RPMI8226 (cell line): ENCODE results near the gene CD52.
A peak's percentile ranks its signal among the peaks of the same experiment; 100 is the strongest.

ENCODE experiments used
- DNase-seq: peaks from one replicate; pipeline ENCODE4 v3.0.0-alpha.2; 2015

The CD52 gene, protein sequence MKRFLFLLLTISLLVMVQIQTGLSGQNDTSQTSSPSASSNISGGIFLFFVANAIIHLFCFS

DNA sequence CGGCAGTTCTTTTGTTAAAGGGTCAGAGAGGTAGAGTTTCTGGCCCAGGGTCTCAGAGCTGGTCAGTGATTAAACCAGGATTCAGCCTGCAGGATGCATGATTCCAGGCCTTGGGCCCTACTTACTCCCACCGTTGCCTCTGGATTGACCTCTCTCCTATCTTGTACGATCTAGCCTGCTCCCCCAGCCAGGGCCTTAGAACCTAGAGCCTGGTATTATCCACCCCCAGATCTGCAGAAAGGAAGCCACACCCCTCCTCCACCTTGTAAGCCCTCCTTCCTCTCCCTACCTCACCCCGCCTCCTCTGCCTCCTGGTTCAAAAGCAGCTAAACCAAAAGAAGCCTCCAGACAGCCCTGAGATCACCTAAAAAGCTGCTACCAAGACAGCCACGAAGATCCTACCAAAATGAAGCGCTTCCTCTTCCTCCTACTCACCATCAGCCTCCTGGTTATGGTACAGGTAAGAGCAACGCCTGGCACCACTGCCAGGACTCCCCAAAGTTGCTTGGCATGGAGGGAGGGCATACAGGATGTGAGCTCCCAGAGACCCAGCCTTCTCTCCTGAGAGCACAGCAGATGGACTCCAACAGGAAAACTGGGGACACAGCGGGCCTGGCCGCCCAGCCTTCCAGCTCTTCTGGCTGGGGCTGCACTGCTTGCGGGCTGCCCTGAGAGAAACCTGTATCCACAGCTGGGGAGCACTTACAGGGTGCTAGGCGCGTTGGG, at the start of gene CD52:
TSS of gene CD52 (plus strand) at position 347 of the 726 bp plus-strand sequence. CDS start at position 407, 60 bp downstream.
- DNase-seq = no peak

DNA sequence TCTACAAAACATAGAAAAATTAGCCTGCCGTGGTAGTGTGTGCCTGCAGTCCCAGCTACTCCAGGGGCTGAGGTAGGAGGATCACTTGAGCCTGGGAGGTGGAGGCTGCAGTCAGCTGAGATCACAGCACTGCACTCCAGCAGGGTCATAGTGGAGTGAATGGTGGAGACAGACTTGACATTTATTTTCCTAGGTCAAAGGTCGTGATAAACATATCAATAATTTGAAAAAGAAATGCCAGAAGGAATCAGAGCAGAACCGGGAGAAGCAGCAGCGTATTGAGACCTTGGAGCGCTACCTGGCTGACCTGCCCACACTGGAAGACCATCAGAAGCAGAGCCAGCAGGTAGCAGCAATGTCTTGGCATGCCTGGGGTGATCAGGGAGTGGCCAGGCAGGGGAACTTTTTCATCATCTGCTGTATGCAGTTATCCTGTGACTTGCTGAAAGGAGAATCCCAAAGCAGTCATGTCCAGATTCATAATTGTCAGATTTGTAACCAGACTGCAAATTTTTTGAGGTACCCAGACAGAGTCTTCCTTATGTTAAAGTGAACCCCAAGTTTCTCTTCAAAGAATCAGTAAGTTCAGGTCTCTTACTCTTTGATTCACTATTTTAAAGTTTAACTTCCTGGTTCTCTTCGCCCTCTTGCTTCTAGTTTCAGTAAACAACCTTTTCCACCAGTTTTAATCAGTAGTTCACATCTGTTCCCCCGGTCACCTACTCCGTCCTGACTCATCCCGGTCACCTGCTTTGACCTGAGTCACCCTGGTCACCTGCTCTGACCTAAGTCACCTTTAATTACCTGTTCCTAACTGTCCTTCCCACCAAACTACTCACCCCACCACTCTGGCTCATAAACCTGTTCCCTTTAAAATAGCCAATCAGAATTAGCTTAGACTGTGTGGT, 49.2 kb upstream of the CD52 start:
- no peak for DNase-seq

DNA sequence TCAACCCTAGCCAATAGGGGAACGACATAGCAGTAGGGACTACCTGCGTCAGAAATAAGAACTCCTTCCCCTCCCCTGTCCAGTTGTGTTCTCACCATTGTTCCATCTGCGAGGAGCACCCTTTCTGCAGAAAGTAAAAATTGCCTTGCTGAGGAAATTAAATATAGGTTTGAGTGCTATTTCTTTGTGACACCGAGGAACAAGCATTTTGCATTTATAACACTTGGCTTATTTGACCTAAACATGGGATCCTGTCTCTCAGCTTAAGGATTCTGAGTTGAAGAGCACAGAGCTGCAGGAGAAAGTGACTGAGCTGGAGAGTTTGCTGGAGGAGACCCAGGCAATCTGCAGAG, 48.6 kb upstream of the CD52 start:
- no peak for DNase-seq

DNA sequence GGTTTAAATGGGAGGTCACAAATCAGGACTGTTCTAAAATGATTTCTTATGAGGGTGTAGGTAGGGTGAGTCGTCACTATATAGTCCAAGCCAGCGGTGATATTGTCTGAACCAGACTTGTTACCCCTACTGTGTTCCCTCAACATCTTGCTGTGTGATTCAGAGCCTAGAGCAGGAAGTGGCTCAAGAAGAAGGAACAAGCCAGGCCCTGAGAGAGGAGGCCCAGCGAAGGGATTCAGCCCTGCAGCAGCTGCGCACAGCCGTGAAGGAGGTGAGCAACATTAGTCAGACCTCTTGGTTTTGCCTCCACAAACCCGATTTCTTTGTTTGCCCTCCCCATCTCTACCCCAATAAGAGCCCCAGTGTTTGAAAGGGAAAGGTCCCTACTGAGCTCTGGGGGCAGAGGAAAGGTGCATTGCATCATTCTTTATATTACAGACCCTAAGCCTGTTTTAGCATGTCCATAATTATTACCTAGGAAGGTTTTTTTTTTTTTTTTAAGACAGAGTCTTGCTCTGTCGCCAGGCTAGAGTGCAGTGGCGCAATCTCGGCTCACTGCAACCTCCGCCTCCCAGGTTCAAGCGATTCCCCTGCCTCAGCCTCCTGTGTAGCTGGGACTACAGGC, 42.8 kb upstream of the CD52 start:
- DNase-seq = no peak

DNA sequence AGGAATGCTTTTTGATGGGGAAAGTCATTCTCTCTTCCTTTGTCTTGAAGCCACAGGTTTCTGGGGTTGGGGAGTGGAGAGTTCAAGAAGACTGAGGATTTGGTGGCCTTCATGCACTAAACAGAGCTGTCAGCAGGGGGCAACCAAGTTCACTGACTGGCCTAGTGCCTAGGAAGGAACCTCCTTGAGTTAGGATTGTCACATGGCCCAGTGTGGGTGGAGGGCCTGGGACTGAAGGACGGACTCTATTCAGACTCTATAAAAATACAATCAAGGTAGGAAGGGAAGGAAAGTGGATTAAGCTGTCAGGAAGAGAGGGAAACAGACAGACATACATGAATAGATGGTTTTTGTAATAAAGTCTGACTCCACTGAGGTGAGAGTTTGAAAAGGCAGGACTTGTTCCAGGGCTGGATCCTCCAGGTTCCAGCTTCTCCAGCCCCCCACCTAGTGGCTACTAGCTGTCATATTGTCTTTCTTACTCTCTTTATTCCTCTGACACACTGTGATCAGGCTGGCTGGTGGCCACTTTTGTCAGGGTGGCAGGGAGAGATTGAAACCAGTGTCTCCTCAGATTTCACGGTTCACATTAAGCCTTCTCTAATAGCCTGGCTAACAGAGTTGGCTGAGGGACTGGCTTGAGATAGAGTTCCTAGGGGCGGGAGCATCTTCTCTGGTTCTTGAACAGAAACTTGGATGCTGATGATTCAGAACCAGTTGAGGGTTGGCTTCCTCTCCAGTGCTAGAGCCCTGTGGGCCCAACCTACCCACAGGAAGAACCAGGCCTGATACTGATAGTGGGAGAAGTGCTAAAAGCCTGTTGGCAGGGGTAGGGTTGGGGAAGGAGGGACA, 42.0 kb upstream of the CD52 start:
- DNase-seq = peak; percentile 81

DNA sequence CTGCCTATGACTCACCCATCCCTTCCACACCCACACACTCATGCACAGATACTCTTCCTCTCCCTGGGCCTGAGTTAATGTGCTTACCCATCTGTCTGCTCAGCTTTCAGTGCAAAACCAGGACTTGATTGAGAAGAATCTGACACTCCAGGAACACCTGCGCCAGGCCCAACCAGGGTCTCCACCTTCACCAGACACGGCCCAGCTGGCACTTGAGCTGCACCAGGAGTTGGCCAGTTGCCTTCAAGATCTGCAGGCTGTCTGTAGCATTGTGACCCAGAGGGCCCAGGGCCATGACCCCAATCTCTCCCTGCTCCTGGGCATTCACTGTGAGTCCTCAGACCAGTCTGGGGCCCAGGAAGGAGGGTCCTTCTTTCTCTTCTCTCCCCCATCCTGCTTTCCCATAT, 41.3 kb upstream of the CD52 start:
- no peak for DNase-seq

DNA sequence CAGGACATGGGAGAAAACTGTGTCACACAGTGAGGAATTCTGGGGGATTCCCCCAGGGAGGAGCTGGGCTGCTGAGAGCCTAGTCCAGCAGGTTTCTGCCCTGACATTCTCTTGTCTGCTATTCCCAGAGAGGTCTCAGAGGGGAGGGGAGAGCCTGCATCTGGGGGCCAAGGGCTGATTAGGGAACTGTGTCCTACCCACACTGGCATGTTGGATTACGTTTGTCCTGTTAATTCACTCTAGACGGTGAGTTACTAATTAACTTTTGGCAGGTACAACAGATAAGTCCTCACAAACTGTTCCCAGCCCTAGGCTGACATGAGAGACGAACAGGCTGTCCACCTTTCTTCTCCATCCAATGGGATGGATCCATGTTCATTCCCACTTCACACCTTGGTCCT, 40.5 kb upstream of the CD52 start:
- no peak for DNase-seq

DNA sequence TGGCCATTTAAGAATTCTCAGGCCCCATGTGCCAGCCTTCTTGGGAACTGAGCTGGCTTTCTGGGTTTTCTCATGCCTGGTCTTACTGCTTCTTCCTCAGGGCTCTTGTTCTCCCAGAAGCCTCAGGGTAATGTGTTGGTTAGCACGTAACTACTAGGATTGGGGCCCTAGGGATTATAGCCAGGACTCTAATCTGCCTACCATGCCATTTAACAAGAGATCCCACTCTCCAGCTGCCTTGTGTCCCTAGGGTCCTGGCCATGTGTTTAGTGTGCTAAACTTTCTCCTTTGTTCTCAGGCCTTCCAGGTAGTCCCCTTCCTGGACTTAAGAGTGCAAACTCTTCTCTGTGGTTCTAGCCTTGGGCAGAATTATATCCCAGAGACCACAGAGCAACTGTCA, 40.0 kb upstream of the CD52 start:
- DNase-seq = no peak

DNA sequence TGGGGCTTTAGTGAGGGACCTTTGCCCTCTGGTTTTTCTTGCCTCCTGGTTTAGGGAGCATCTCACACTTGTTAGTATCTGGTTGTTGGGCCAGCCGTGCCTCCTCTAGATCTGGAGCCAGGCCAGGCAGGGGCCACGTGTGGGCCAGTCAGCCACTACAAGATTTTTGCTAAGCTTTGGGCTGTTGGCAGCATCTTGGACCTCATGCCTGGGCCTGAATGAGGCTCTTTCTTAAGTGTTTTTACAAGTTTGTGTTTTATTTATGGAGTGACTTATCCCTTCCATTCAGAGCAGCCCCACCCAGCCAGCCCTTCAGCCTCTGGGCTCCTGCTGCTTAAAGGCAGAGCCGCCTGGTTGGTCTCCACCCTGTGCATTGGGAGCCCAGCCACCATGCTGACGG, 39.5 kb upstream of the CD52 start:
- DNase-seq = no peak

DNA sequence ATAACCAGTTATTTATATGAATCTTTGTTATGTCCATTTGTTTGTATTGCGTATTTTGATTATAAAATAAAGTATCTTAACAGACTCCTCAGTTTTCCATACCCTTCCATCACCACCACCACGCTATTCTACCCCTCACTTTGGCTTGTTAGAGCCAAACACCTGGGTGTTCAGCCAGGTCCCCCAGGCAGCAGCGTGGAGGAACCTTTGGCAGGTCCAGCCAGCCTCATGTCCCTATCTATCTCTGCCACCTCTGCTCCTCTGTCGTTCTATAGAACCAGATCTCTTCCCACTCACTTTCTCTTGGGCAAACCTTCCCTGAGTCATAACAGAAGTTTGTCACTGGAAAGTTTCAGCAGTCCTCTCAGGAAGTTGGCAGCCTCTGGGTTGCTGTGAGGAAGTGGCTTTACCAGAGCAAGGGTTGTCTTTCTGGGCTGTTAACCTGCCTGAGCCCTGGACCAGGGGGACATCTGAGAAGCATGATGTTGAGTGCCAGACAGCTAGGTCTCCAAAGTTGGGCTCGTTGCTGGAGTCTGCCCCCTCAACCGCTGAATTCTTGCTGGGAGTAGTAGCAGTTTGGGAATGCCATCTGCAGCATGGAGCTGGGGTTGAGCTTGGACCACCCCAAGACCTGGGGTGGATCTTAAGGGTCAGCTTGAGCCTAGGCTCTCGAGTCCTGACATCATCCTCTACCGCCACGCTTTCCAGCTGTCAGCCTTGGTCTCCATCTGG, 38.9 kb upstream of the CD52 start:
- no peak for DNase-seq

DNA sequence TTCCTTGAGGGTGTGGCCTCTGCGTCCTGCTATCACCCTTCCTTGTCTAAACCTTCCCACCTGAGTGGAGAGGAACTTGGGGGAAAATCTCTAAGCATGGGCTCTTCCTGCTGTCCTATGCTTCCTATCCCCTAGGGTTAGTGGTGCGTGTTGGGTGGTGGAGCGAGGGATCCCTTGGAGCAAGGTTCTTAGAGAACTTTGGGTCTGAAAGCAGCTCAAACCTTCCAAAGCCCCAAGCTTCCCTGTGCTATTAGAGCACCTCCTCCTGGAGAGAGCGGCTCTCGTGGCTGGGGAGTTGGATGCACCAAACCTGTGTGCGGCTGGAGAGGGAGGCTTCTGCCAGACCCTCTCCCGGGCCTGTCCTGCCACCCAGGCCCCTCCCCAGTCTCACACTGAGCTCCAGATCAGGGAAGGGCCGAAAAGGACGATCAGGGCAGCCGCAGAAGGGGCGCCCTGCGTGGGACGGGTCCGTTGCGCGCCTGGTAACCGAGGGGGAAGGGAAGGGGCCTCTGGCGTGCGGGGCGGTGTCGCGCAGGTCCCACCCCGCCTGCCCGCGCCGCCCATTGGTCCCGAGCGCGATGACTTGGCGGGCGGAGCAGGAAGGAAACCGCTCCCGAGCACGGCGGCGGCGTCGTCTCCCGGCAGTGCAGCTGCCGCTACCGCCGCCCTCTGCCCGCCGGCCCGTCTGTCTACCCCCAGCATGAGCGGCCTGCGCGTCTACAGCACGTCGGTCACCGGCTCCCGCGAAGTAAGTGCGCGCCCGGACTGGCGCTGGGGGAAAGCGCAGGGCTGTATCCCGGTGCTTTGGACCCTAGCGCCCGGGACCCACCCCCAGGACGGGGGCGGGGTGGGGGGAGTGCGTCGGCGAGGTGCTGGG, 38.1 kb upstream of the CD52 start, which contains the start of gene SH3BGRL3:
TSS of gene SH3BGRL3 (plus strand) at position 631 of the 877 bp plus-strand sequence. CDS start at position 701, 70 bp downstream.
- DNase-seq = peak; percentile 92

DNA sequence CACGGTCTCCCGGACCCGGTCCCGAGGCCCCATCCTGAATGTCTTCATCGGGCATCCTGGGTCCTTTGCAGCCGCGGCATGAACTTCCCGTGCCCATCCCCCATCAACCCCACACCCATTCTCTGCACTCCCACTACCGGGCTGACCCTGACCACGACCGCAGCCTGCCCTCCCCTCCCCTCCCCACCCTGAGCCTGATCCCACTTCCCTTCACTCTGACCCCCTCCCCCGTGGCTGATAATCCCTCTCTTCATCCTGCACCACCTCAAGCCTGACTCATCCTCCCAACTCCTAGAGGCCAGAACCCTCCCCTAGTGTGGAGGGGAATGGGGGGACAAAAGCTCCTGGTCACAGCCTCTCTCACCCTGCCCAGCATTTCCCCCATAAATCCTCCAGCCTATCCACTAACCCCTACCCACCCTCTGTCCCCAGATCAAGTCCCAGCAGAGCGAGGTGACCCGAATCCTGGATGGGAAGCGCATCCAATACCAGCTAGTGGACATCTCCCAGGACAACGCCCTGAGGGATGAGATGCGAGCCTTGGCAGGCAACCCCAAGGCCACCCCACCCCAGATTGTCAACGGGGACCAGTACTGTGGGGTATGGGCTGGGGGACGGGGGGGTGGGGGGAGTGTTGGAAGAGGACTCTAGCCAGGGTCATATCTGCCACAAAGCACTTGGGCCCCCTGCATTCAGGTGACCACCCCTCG, 37.3 kb upstream of the CD52 start:
- DNase-seq = peak; percentile 21

DNA sequence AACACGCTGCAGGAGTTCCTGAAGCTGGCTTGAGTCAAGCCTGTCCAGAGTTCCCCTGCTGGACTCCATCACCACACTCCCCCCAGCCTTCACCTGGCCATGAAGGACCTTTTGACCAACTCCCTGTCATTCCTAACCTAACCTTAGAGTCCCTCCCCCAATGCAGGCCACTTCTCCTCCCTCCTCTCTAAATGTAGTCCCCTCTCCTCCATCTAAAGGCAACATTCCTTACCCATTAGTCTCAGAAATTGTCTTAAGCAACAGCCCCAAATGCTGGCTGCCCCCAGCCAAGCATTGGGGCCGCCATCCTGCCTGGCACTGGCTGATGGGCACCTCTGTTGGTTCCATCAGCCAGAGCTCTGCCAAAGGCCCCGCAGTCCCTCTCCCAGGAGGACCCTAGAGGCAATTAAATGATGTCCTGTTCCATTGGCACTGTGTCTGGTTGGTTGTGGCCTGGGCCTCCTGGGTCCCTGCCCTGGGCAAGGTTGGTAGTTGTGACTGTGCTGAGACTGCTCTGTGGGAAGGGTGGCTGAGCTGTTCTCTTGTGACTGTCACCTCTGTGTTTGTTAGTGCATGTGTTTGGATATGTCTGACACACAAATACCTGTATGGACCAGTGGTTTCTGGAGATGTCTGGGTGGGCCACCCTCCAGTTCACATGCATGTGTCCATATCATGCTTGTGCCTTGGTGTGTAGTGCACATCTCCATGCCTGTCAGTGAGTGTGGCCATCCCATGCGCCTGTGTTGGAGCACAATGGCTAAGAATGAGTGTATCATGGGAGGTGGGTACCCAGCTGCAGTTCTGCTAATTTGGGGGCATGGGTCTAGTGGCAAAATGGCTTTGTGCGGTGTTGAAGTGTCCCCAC, 36.4 kb upstream of the CD52 start:
- no peak for DNase-seq

DNA sequence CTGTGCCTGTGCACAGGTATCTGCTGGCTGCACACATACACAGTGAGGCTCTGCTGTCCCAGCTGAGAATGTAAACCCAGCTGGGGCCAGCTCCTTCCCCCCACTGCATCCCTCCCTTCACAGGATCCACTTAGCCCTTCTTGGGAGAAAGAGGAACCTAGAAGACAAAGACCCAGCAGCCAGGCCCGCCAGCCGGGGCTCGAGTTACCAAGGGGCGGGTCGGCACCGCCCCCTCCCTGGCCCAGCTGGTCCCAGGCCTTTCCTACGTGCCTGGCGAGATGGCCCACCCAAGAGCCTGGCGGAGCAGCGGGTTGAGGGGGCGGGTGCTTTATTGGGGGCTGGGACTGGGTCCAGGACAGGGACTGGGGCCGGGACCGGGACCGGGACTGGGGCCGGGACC, 35.8 kb upstream of the CD52 start:
- no peak for DNase-seq

DNA sequence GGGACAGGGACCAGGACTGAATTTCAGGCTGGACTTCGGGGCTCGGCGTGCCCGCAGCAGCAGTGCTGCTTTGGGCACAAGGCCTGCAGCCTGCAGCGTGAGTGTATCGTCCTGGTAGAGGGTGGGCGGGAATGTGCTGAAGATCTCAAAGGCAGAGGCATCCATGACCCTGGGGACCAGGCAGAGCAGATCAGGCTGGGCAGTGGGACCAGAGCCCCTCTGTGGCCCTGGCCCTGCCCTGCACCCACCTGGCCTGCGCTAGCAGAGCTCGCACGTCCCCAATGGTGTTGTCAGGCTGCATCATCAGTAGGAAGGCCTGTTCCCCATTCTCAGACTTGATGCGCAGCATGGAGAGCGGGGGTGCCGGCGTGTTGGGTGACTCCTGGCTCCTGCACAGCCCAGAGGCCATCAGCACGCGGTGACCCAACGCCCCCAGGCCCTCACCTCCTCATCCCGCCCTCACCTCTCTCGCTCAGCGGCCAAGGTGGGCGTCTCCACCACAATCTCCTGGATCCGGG, 35.3 kb upstream of the CD52 start:
- DNase-seq = no peak

DNA sequence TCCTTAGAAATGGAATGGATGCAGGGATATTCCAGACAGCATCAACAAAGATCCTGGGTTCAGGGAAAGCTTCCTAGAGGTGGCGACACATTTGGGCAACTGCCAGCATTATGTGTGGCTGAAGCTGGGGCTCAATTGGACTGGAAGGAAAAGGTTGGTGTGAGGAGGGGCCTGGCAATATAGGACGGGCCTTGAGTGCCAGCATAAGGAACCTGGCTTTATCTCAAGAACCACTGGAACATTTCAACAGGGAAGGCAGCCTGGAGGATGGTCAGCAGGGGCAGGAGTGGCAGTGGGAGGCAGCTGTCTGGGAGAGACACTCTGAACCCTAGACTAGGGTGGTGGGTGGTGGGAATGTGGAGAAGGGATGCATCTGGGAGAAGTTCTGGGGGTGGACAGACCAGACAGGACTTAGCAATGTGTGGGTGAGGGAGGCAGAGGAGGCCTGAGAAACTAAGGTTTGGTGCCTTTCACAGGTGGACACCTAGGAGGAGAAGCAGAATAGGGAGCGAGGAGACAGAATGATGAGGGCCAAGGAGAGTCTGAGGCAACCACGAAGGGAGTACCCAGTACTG, 34.4 kb upstream of the CD52 start:
- DNase-seq = no peak

DNA sequence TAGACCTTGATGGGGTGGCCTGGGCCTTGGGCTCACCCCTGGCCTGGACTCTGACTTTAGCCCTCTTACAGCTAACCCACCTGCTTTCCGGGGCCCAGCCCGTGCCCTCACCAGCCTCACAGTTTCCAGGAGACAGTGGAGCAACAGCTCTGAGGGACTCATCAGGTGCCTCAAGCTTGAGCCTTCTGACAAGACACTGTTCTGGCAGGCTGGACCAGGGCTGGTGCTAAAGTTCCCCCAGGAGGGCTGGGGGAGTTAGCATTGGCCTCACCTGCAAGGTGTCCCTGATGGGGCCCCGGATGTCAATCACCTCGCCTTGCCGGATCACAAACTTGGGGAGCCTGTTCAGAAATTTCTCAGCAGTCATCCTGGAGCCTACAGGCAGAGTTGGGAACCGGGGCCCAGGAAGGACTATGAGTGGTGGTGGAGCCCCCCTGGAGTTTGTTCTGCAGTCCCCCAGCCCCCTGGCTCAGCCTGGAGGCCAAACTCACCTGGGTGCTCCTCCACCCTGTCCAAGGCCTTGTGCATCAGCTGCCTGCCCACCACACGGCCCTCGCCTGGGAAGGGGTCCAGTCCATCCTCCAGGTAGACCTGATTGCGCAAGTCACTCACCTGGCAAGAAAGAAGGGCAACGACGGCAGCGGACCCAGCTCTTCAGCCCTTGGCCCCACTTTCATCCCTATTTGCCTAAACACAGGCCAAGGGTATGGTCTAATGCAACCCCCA, 33.7 kb upstream of the CD52 start:
- no peak for DNase-seq
